SH-SY5Y (cell line): Measurements from ENCODE around the gene PFDN1.

ENCODE experiments used
- GATA2 ChIP-seq: IDR thresholded peaks from 2 replicates; pipeline ENCODE4 v1.6.1; 2011; ENCODE audit warnings: mild to moderate bottlenecking, low read depth, low read length
- GATA3 ChIP-seq: IDR thresholded peaks from 2 replicates; pipeline ENCODE4 v1.6.1; 2011; ENCODE audit warnings: low read depth, mild to moderate bottlenecking, low read length, moderate library complexity

GRCh38 chr5:140205216-140205615, 97.7 kb downstream of the PFDN1 start:
- TF ChIP-seq GATA3 (no peak), GATA2 (no peak)
